NCI-H510A treated with DMSO at 0.1 percent for 48 hours (cell line): ENCODE results near the gene PHLDA3.
"Not testable (repeated sequence)": the region's sequence is repeated elsewhere in the genome, so short reads cannot be mapped to it uniquely, and the experiment has no call there.

Source experiments
- DNase-seq: peaks from one replicate; lab custom pipeline; 2025; lab: John Stamatoyannopoulos, UW

PHLDA3 gene

GRCh38 chr1:201503397-201504176 is 34.6 kb upstream of the PHLDA3 start:
- DNase-seq: peak; percentile 73

GRCh38 chr1:201502511-201502857 is 33.5 kb upstream of the PHLDA3 start:
- no peak for DNase-seq

- peak; percentile 93 for DNase-seq
Observed at GRCh38 chr1:201501812-201502510, 33.0 kb upstream of the PHLDA3 start.

GRCh38 chr1:201501144-201501543 is 32.2 kb upstream of the PHLDA3 start:
- DNase-seq: no peak

GRCh38 chr1:201500670-201501120 is 31.7 kb upstream of the PHLDA3 start:
- DNase-seq: no peak

- no peak for DNase-seq
Observed at GRCh38 chr1:201499795-201500669, 31.0 kb upstream of the PHLDA3 start.

- DNase-seq: no peak
Observed at GRCh38 chr1:201499191-201499590, 30.2 kb upstream of the PHLDA3 start.

GRCh38 chr1:201498621-201499020 is 29.6 kb upstream of the PHLDA3 start:
- no peak for DNase-seq

GRCh38 chr1:201497935-201498509 is 29.0 kb upstream of the PHLDA3 start:
- no peak for DNase-seq

- no peak for DNase-seq
Observed at GRCh38 chr1:201496296-201496690, 27.3 kb upstream of the PHLDA3 start.

GRCh38 chr1:201495551-201496295 is 26.7 kb upstream of the PHLDA3 start:
- DNase-seq: peak; percentile 23

GRCh38 chr1:201493757-201494617 is 25.0 kb upstream of the PHLDA3 start:
- DNase-seq: no peak

GRCh38 chr1:201493026-201493656 is 24.2 kb upstream of the PHLDA3 start:
- not testable (repeated sequence) for DNase-seq

GRCh38 chr1:201491896-201492511 is 23.0 kb upstream of the PHLDA3 start:
- no peak for DNase-seq

GRCh38 chr1:201490708-201491131 is 21.7 kb upstream of the PHLDA3 start:
- no peak for DNase-seq

- no peak for DNase-seq
Observed at GRCh38 chr1:201489643-201490261, 20.8 kb upstream of the PHLDA3 start.

GRCh38 chr1:201488830-201489589 is 20.0 kb upstream of the PHLDA3 start:
- no peak for DNase-seq

GRCh38 chr1:201487742-201488141 is 18.8 kb upstream of the PHLDA3 start:
- DNase-seq: no peak
